OCI-LY7 (cell line): ENCODE data around the gene GPHN. TPM values are rescaled to one million over a fixed set of nuclear protein-coding genes. Genes with fewer than 3 reads are reported as not detected.

Experiments used
- BruUV-seq: library from RNA; stranded (reverse); fragments of 400-500 nt; replicated peaks from 2 replicates; lab custom pipeline; 2021; lab: Mats Ljungman, UMichigan
- CTCF ChIA-PET: fragments of 300-600 bp; sonication (Branson Sonifier 250); formaldehyde crosslinking; loops from one replicate; lab custom pipeline; 2022; ENCODE audit warnings: antibody characterized with exemption; ENCODE audit not compliant: unreplicated experiment; lab: Charles Lee
- POLR2A ChIA-PET: fragments of 300-600 bp; sonication (Branson Sonifier 250); formaldehyde crosslinking; loops from one replicate; lab custom pipeline; 2022; ENCODE audit warnings: antibody characterized with exemption; lab: Charles Lee
- DNase-seq: peaks from one replicate; pipeline ENCODE4 v3.0.0-alpha.2; 2015; ENCODE audit warnings: low spot score
- H2AFZ ChIP-seq: fragments of 200-600 bp; sonication (generic), shearing (Covaris generic); 2 replicates; pipeline ENCODE4 v1.6.1; 2014; ENCODE audit warnings: mild to moderate bottlenecking, antibody characterized with exemption, low read length, moderate library complexity
- H3K27ac ChIP-seq: fragments of 200-600 bp; sonication (generic); 2 replicates; pipeline ENCODE4 v1.5.1; 2014; ENCODE audit warnings: mixed run types, low read depth, mild to moderate bottlenecking, moderate library complexity, low read length, inconsistent platforms; ENCODE audit not compliant: poor library complexity, severe bottlenecking
- H3K36me3 ChIP-seq: fragments of 200-600 bp; sonication (generic); 2 replicates; pipeline ENCODE4 v1.6.1; 2014; ENCODE audit warnings: mild to moderate bottlenecking, antibody characterized with exemption, low read length, moderate library complexity, mixed read lengths; ENCODE audit not compliant: insufficient read depth
- H3K4me1 ChIP-seq: fragments of 200-600 bp; sonication (generic); 2 replicates; pipeline ENCODE4 v1.5.1; 2014; ENCODE audit warnings: mild to moderate bottlenecking, low read length; ENCODE audit not compliant: insufficient read depth, poor library complexity, severe bottlenecking
- H3K4me2 ChIP-seq: fragments of 200-600 bp; sonication (generic); 2 replicates; pipeline ENCODE4 v1.6.1; 2014; ENCODE audit warnings: mild to moderate bottlenecking, low read length
- H3K4me3 ChIP-seq: fragments of 200-600 bp; sonication (generic); 2 replicates; pipeline ENCODE4 v1.5.1; 2014; ENCODE audit warnings: mild to moderate bottlenecking, low read depth, low read length; ENCODE audit not compliant: poor library complexity, severe bottlenecking
- H3K79me2 ChIP-seq: fragments of 200-600 bp; sonication (generic); 2 replicates; pipeline ENCODE4 v1.6.1; 2016; ENCODE audit warnings: low read depth, mild to moderate bottlenecking, low read length, moderate library complexity, mixed read lengths; ENCODE audit not compliant: insufficient read depth
- H3K9me2 ChIP-seq: fragments of 200-600 bp; sonication (generic); 2 replicates; pipeline ENCODE4 v1.6.1; 2016; ENCODE audit warnings: mild to moderate bottlenecking, low read length, mixed read lengths; ENCODE audit not compliant: insufficient read depth
- H3K9me3 ChIP-seq: fragments of 200-600 bp; sonication (generic); 2 replicates; pipeline ENCODE4 v1.6.1; 2014; ENCODE audit warnings: mild to moderate bottlenecking, mixed run types, low read length, mixed read lengths
- H4K20me1 ChIP-seq: fragments of 200-600 bp; sonication (generic); 2 replicates; pipeline ENCODE4 v1.6.1; 2014; ENCODE audit warnings: mild to moderate bottlenecking, antibody characterized with exemption, low read length, moderate library complexity, mixed read lengths; ENCODE audit not compliant: insufficient read depth
- EZH2phosphoT487 ChIP-seq: fragments of 200-600 bp; sonication (generic); IDR thresholded peaks from 2 replicates; pipeline ENCODE4 v1.6.1; 2018; ENCODE audit warnings: low read depth, borderline replicate concordance, mild to moderate bottlenecking, mixed run types, antibody characterized with exemption, low read length, moderate library complexity, mixed read lengths
- intact Hi-C: fragments of 100-400 bp; cut with micrococcal nuclease; formaldehyde crosslinking; loops from one replicate; pipeline ENCODE4 v1.10.0; 2022; ENCODE audit not compliant: unreplicated experiment
- total RNA-seq, 2 experiments: library from RNA; depleted of rRNA in 1 of 2; stranded (reverse); fragments of >200 nt in 1 of 2; shearing (Covaris generic) in 1 of 2; gene quantifications; 2 replicates each; pipeline ENCODE4 v1.2.3, GENCODE V29; 2014 to 2022
- TF ChIP-seq, protein P1 (sequence below): fragments of 200-600 bp; sonication (generic); conservative IDR thresholded peaks from 2 replicates; pipeline ENCODE4 v1.5.1; 2014; ENCODE audit warnings: mild to moderate bottlenecking, antibody characterized with exemption, low read length, moderate library complexity, mixed read lengths

Gene GPHN
- total RNA-seq, 2 experiments from 2014 or later, result not detected

DNA sequence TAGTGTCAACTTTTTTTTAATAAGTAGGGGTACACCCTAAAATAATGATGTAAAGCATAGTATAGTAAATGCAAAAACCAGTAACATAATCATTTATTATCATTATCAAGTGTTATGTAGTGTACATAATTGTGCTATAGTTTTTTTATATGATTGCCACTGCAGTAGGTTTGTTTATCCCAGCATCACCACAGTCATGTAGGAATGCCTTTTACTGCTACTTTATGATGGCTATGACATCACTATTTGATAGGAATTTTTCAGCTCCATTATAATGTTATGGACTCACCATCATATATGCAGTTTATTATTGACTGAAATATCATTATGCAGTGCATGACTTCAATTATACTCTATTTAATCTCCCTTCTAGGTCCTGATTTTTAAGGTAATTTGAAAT is 121.6 kb downstream of the GPHN start:
- H3K4me1 ChIP-seq, result no peaks in the 10 kb centered on the region
- BruUV-seq, result no TSS peak
- no peak overlapping the region for H3K4me2 ChIP-seq
- H3K79me2 ChIP-seq, result no peaks in the 10 kb centered on the region
- no peaks in the 10 kb centered on the region for H4K20me1 ChIP-seq
- H3K36me3 ChIP-seq, result no peaks in the 10 kb centered on the region
- H3K27ac ChIP-seq, result no peak overlapping the region
- H3K4me3 ChIP-seq, result no peak overlapping the region
- no peaks in the 10 kb centered on the region for H3K9me2 ChIP-seq
- intact Hi-C loops, result no loop called here
- ChIA-PET POLR2A (no interaction called here), CTCF (no interaction called here)
- no peak overlapping the region for H2AFZ ChIP-seq
- TF ChIP-seq EZH2phosphoT487, result no peak
- TF ChIP-seq, protein P1, sequence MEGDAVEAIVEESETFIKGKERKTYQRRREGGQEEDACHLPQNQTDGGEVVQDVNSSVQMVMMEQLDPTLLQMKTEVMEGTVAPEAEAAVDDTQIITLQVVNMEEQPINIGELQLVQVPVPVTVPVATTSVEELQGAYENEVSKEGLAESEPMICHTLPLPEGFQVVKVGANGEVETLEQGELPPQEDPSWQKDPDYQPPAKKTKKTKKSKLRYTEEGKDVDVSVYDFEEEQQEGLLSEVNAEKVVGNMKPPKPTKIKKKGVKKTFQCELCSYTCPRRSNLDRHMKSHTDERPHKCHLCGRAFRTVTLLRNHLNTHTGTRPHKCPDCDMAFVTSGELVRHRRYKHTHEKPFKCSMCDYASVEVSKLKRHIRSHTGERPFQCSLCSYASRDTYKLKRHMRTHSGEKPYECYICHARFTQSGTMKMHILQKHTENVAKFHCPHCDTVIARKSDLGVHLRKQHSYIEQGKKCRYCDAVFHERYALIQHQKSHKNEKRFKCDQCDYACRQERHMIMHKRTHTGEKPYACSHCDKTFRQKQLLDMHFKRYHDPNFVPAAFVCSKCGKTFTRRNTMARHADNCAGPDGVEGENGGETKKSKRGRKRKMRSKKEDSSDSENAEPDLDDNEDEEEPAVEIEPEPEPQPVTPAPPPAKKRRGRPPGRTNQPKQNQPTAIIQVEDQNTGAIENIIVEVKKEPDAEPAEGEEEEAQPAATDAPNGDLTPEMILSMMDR, result no peak
- no peak for DNase-seq
- H3K9me3 ChIP-seq, result no peaks in the 10 kb centered on the region

DNA sequence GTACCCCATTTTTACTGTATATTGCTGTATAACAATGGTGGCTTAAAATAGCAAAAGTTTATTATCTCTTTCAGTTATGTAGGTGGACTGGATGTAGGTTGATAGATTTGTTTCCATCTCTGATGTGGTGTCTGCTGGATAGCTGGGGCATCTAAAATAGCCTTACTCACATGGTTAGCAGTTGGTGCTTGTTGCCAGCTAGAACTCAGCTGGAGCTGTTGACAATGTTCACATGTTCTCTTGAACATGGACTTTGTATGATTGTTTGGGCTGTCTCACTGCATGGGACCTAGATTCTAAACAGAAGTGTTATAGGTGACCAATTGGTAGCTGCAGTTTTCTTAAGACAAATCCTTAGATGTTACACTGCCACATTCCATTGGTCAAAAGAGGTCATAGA is 126.9 kb downstream of the GPHN start:
- ChIA-PET POLR2A (no interaction called here), CTCF (no interaction called here)
- no peak overlapping the region for H2AFZ ChIP-seq
- no peaks in the 10 kb centered on the region for H4K20me1 ChIP-seq
- no peaks in the 10 kb centered on the region for H3K36me3 ChIP-seq
- no peaks in the 10 kb centered on the region for H3K9me3 ChIP-seq
- H3K4me1 ChIP-seq, result no peaks in the 10 kb centered on the region
- H3K79me2 ChIP-seq, result no peaks in the 10 kb centered on the region
- no TSS peak for BruUV-seq
- intact Hi-C loops, result no loop called here
- H3K9me2 ChIP-seq, result no peaks in the 10 kb centered on the region
- H3K27ac ChIP-seq, result no peak overlapping the region
- TF ChIP-seq, protein P1, result no peak
- no peak for TF ChIP-seq EZH2phosphoT487
- no peak overlapping the region for H3K4me3 ChIP-seq
- DNase-seq, result no peak
- no peak overlapping the region for H3K4me2 ChIP-seq

DNA sequence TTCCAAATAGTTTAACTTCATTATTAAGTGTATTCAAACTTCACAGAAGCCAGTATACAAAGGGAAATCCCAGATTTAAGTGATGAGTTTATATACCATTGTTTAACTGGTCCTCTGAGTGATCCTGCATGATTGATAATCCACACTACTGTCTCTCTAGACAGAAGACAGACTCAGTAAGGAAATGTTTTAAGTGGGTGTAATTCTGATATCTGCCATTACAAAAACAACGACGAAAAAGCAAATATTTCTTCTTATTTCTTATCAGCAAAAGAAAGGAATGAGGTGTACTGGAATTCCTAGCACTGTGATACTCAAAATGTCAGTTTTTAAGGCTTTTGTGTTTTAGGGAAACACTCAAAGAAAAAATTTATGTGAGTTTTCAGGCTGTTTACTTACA is 127.5 kb downstream of the GPHN start:
- Histone ChIP-seq H2AFZ (no peak overlapping the region), H3K4me2 (no peak overlapping the region), H4K20me1 (no peaks in the 10 kb centered on the region), H3K9me2 (no peaks in the 10 kb centered on the region), H3K36me3 (no peaks in the 10 kb centered on the region), H3K79me2 (no peaks in the 10 kb centered on the region), H3K4me3 (no peak overlapping the region), H3K9me3 (no peaks in the 10 kb centered on the region), H3K4me1 (no peaks in the 10 kb centered on the region), H3K27ac (no peak overlapping the region)
- TF ChIP-seq EZH2phosphoT487, result no peak
- TF ChIP-seq, protein P1, result no peak
- intact Hi-C loops, result no loop called here
- CTCF ChIA-PET, result no interaction called here
- POLR2A ChIA-PET, result no interaction called here
- no TSS peak for BruUV-seq
- DNase-seq, result no peak
